Myocyte (in vitro differentiated cells): ENCODE results near the gene JAKMIP2. TPM values are rescaled to one million over a fixed set of nuclear protein-coding genes. Genes with fewer than 3 reads are reported as not detected.
"Not testable (repeated sequence)": the region's sequence is repeated elsewhere in the genome, so short reads cannot be mapped to it uniquely, and the experiment has no call there.

Experiments
- DNase-seq: peaks from one replicate; pipeline ENCODE4 v3.0.0-alpha.2; 2012; ENCODE audit warnings: low read depth
- total RNA-seq: library from RNA; depleted of rRNA; stranded (reverse); fragments of >200 nt; gene quantifications from 2 replicates; pipeline ENCODE4 v1.2.3, GENCODE V29; 2014

JAKMIP2 gene
- total RNA-seq, 1 donor from 2014 or later = not detected

DNA sequence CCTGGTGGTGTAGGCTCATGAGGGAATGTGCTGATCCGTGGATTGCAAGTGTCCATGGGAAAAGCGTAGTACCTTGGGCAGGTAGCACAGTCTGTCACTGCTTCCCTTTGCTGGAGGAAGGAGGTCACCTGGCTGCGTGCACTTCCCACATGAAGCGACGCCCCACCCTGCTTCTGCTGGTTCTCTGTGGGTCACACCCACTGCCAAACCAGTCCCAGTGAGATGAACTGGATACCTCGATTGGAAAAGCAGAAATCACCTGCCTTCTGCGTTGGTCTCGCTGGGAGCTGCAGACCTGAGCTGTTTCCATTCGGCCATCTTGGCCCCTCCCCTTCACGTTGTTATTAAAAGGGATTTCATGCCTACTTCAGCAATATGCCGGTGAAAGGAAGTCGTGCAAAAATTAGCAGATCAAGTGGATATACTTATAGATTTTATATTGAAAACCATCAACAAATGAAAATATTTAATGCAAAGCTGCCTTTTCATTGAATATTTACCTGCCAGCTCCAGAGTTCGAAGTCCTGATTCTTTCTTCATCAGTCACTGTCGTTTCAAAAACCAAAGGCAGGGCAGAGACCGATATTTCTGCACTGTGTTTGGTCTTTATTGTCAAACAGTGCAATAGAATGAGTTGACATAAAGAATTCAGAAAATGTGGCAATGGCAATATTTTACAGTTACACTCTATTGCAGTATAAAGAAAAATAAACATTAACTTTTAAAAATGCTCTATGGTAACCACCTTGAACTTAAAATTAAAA, 123.2 kb downstream of the JAKMIP2 start:
- no peak for DNase-seq

GRCh38 chr5:147658293-147658932, 124.1 kb downstream of the JAKMIP2 start:
- no peak for DNase-seq

- DNase-seq = no peak
Measured at GRCh38 chr5:147648597-147648996, 133.9 kb downstream of the JAKMIP2 start.

- DNase-seq = no peak
Measured at GRCh38 chr5:147645197-147645596, 137.3 kb downstream of the JAKMIP2 start.

GRCh38 chr5:147644460-147644859, 138.1 kb downstream of the JAKMIP2 start:
- no peak for DNase-seq

DNA sequence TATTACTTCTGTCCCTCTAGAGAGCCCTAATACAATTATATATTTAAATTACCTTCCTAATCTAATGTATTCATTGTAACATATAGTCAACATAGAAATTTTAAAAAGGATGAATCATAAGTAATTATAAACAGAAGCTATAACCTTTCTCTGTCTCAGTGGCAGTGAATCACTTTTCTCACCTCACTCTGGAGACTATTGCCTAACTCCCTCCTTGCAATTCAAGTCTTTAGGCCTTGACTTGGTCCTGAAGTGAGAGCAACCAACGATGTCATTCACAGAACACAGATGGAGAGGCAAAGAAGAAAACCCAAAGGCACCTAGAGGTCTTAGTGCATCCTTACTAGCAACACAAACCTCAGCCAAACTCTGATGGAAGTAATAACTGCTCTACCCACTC, 139.4 kb downstream of the JAKMIP2 start:
- no peak for DNase-seq

DNA sequence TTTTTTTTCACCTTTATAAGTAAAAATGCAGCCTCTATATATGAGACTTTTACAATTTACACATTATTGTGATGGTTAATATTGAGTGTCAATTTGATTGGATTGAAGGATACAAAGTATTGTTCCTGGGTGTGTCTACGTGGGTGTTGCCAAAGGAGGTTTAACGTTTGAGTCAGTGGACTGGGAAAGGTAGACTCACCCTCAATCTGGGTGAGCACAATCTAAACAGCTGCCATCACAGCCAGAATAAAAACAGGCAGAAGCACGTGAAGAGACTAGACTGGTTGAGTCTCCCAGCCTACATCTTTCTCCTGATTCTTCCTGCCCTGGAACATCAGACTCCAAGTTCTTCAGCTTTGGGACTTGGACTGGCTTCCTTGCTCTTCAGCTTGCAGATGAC, 139.9 kb downstream of the JAKMIP2 start:
- no peak for DNase-seq

GRCh38 chr5:147639321-147639720, 143.2 kb downstream of the JAKMIP2 start:
- no peak for DNase-seq

GRCh38 chr5:147636729-147636984, 145.9 kb downstream of the JAKMIP2 start:
- no peak for DNase-seq

DNA sequence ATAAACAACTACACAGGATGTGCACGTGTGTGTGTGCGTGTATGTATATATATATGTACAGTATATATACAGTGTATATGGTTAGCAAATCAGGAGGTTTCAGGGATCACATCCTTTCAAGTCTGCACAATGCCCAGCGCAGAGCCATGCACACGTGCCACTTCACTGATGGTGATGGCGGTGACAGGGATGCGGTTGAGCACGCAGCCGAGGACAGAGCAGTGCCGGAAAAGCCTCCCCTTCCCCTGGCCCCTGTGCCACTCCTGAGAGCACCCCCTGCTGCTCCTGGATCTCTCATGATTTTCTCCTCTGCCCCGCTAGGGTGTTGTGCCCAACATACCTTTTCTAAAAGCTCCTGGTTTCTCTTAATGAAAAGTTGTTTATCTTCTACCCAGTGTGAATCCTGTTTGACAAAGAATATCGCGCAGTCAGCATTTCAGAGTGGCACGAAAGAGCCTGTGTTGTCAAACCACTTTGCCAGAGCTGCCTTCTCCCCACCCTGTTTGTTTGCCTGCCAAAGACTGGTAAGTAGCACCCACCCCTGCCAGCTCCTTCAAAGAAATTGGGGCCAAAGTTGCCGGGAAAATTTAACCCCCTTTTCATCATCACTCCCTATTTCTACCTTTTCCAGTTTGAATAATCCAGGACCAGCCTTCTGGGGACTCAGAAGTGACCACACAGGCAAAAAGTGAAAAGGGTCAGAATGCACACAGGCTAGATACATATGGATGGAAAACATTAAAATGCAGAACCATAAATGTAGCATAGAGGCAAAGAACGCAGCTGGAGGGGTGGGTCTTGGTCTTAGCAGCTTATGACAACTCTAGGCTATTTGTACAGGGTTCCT, 146.4 kb downstream of the JAKMIP2 start:
- DNase-seq = no peak

- not testable (repeated sequence) for DNase-seq
Measured at GRCh38 chr5:147635439-147635838, 147.1 kb downstream of the JAKMIP2 start.

DNA sequence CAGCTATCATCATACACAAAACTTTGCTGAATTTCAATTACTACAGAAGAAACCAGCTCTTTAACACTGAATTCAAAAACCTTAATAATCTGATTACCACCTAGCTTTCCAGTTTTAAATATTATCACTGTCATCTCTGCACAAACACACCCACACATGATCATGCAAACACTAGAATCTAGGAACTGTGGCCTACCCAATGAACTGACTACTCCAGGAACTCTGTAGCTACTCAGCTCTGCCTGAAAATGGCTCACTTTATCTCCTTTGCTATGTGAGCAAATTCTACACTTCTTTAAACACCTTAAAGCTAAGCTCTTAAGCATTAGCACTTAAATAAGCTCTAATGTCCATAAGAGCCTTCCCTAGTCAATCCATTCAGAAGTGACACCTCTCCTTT, 149.4 kb downstream of the JAKMIP2 start:
- DNase-seq = no peak

DNA sequence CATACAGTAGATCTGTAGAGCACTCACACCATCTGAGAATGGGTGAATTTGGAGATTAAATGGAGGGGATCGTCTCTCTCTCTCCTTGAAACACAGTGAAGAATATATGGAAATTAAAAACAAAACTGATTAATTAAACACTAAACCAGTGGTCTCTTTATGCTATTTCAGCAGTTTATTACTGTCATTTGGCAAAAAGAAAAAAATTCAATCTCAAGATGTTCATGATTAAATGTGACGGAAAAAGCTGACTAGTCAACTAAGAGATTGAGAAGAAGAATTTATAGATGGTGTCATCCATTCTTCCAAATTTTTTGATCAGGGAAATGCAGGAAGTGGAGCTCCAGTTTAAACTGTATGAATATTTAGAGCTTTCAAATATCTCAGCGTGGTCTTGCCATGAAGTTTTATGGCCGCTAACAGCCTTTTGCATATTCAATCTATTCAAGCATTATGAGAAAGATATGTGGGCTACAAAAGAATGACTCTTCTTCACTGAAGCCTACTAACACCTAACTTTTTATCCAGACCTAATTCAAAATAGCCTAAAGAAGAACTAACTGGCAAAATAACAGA, 151.0 kb downstream of the JAKMIP2 start:
- DNase-seq = no peak

DNA sequence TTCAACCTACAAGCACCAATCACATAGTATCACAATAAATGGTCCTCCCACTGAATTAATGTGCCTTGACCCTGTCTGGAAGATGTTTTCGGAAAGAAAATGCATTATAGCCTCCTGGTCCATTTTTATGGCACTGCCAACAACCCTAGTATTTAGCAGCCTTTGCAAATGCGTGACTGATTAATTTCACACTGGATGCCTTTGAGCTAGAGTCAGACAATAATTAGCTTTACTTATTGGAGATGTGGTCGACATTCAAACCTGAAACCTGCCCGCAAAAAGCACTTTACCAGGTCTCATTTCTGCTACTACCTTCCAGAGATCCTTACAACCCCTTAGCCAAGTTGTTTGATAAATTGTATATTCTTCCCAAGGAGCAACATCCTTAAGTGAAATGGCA, 153.3 kb downstream of the JAKMIP2 start:
- no peak for DNase-seq

DNA sequence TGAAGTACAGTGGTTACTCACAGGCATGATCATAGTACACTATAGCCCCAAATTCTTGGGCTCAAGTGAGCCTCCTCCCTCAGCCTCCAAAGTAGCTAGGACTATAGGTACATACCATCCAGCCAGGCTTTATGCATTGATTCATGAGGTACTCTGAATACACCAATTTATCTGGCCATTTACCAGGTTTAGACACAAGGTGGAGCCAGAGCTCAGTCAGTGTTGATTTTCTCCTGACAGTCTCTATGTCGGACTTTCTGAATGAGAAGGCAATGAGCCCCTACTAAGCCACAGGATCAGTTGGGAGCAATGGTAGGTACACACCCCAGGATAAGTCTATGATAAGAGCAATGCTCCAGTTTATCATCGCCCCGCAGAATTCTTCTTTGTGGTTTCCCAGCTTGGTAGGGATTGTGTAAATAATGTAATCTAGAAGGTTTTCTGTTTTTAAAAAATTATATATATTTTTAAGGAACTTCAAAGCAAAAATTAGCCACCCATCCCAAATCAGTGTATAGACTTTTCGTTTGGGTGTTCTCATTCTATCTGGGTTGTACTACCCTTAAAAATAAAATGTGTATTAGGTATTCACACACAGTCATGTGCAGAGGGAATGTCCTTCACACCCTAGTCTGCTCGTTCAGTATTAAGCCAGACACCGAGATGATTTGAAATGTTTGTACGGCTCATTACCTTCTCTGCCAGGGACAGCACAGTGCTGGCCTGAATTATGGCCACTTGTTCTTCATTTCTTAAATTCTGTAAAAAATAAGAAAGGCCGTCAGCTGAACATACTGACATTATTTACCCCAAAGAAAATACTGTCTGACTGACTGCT, 154.3 kb downstream of the JAKMIP2 start:
- DNase-seq = peak; percentile 77

DNA sequence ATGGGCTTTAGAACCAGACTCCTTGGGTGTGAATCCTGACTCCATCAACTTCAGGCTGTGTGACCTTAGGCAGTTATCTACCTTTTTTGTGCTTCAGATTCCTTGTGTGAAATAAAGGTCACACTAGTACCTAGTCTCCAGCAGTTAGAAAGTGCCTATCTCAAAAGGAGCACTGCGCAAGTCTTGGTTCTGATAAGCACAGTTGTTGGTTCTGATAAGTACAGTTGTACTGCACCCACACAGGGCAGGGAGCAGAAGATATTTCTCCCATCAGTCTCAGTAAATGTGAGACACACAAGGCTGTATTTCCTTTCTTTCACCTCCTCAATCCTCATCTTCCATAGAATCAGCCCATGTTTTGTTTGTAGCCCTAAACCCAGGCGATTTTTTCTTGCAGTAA, 156.1 kb downstream of the JAKMIP2 start:
- no peak for DNase-seq

- no peak for DNase-seq
Measured at GRCh38 chr5:147621016-147621415, 161.5 kb downstream of the JAKMIP2 start.

DNA sequence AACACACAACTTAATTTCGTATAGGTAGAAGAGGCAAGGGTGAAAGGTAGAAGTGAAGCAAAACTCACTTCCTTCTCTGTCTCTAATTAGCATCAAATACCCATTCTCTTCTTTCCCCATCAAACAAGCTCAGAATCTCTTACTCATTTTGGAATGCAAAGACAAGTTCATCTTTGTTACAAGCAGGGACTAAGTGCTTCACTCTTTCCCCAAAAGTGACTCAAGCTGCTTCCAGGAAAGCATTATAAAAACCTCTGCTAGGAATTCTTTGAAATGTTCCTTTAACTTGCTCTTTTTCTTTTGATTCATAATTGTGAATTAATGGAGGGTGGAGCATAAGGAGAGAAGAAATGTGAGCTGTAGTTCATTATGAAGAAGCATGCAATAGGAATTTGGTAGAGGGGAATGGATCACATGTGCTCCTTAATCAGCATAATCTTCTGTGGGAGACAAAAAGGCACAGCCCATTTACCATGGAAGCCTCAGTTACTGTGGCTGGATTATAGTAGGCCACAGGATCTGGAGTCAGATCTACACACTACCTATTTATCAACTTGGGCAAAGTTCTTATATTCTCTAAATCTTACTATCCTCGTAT, 163.1 kb downstream of the JAKMIP2 start:
- DNase-seq = no peak

DNA sequence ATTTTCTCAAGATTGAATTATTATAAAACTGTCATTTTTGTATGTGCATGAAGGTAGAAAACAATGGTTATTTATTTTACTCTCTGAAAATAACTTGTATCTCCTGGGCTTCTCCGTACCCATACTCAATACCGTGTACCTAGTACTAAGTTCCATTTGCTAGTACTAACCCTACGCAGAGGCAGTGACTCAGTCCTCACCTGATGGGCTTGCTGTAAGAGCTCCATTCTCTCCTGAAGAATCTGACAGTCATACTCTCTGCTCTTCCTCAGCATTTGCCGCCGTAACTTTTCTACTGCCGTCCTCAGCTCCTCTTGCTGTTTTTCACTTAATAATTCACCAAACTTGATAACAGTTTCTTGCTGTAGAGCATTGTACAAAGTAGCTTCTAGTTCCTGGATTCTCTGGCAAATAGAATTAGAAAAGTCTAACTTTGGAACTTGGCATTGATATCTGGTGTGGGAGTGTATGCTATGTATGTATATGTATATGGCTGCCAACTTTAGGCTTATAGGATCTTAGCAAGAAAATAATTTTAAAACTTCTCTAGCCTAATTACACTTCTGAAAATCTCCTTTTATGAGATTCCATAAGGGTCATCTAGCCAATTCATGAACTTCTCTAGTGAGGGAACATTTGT, 164.7 kb downstream of the JAKMIP2 start:
- no peak for DNase-seq

GRCh38 chr5:147617191-147617606, 165.3 kb downstream of the JAKMIP2 start:
- no peak for DNase-seq
